GM13976 (cell line): Measurements from ENCODE around the gene SORBS1.

Source experiments
- DNase-seq: peaks from one replicate; pipeline ENCODE4 v3.0.0; 2012; ENCODE audit warnings: low spot score
- CTCF ChIP-seq: IDR thresholded peaks from 2 replicates; pipeline ENCODE4 v1.5.1; 2012; ENCODE audit warnings: borderline replicate concordance, mild to moderate bottlenecking; ENCODE audit not compliant: insufficient read depth; ENCODE audit errors: extremely low read depth, missing control alignments, control extremely low read depth
- in situ Hi-C: fragments of 300-500 bp; cut with MboI; formaldehyde crosslinking; loops from one replicate; pipeline ENCODE4 v1.12.0; 2022; ENCODE audit warnings: low sequenced_read_pairs, mixed read lengths, inconsistent platforms; ENCODE audit not compliant: unreplicated experiment

Gene SORBS1

GRCh38 chr10:95601116-95601719 is 40.0 kb upstream of the SORBS1 start:
- in situ Hi-C loops, result loop anchor here (25.0 kb wide), 1 partner anchor 414 kb away; the partner anchor contains the start of gene ACSM6
- peak; percentile 75 for TF ChIP-seq CTCF
- peak; percentile 67 for DNase-seq

GRCh38 chr10:95600158-95600557 is 39.0 kb upstream of the SORBS1 start:
- in situ Hi-C loops, result loop anchor here (25.0 kb wide), 1 partner anchor 413 kb away; the partner anchor contains the start of gene ACSM6
- no peak for TF ChIP-seq CTCF
- DNase-seq, result no peak

GRCh38 chr10:95597788-95598187 is 36.6 kb upstream of the SORBS1 start:
- in situ Hi-C loops, result loop anchor here (25.0 kb wide), 1 partner anchor 460 kb away; no protein-coding TSS in a partner anchor
- no peak for TF ChIP-seq CTCF
- DNase-seq, result no peak

GRCh38 chr10:95588025-95588424 is 26.9 kb upstream of the SORBS1 start:
- in situ Hi-C loops, result loop anchor here (25.0 kb wide), 1 partner anchor 451 kb away; no protein-coding TSS in a partner anchor
- no peak for DNase-seq
- TF ChIP-seq CTCF, result no peak

- in situ Hi-C loops, result loop anchor here (25.0 kb wide), 1 partner anchor 443 kb away; no protein-coding TSS in a partner anchor
- no peak for DNase-seq
- TF ChIP-seq CTCF, result no peak
Measured at GRCh38 chr10:95579835-95580535, 18.8 kb upstream of the SORBS1 start.

GRCh38 chr10:95579292-95579691 is 18.1 kb upstream of the SORBS1 start:
- no peak for DNase-seq
- in situ Hi-C loops, result loop anchor here (25.0 kb wide), 1 partner anchor 442 kb away; no protein-coding TSS in a partner anchor
- no peak for TF ChIP-seq CTCF
